HUES6 (cell line): ENCODE measurements around the gene LILRB3.
"Not testable (repeated sequence)": the region's sequence is repeated elsewhere in the genome, so short reads cannot be mapped to it uniquely, and the experiment has no call there.

Source experiments
- H3K27ac ChIP-seq: 2 replicates; pipeline ENCODE4 v1.7.0; 2013; ENCODE audit warnings: low read depth, mild to moderate bottlenecking, low read length, inconsistent platforms
- H3K27me3 ChIP-seq: 2 replicates; pipeline ENCODE4 v1.6.1; 2013; ENCODE audit warnings: low read length; ENCODE audit not compliant: control insufficient read depth, insufficient read depth
- H3K36me3 ChIP-seq: 2 replicates; pipeline ENCODE4 v1.6.1; 2013; ENCODE audit warnings: low read length; ENCODE audit not compliant: control insufficient read depth, insufficient read depth
- H3K4me1 ChIP-seq: 2 replicates; pipeline ENCODE4 v1.6.1; 2013; ENCODE audit warnings: low read length; ENCODE audit not compliant: control insufficient read depth, insufficient read depth
- H3K4me3 ChIP-seq: 2 replicates; pipeline ENCODE4 v1.5.1; 2013; ENCODE audit warnings: low read depth, low read length
- H3K9ac ChIP-seq: one replicate; pipeline ENCODE4 v1.6.1; 2013; ENCODE audit warnings: mild to moderate bottlenecking, low read length
- H3K9me3 ChIP-seq: 2 replicates; pipeline ENCODE4 v1.6.1; 2013; ENCODE audit warnings: low read depth, low read length; ENCODE audit not compliant: control insufficient read depth, insufficient read depth

Gene LILRB3

DNA sequence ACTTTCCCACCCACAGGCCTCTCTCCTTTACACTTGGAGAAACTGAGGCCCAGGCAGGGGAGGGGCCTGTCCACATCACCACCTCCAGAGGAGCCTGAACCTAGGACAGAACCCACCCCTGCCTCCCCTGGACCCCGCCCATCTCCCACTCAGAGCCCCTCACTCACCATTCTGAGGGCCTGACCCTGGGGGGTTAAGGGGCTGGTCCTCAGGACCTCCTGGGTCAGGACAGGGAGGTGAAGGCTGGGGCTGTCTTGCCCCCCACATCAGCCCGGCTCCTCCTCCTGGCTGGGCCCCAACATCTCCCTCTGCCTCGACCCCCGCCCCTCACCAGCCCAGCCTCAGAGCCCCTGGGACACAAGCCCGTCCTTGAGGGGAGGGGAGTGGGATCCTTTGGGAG, 3.1 kb downstream of the LILRB3 start:
- not testable (repeated sequence) for H3K4me1 ChIP-seq, H3K9ac ChIP-seq, H3K9me3 ChIP-seq, H3K27me3 ChIP-seq, H3K4me3 ChIP-seq, H3K36me3 ChIP-seq, H3K27ac ChIP-seq

GRCh38 chr19:54218960-54219661, 3.7 kb downstream of the LILRB3 start:
- H3K9me3 ChIP-seq: peaks cover 2% of the 10 kb centered on the region; the same call in 1 of the 2 replicates
- no peaks in the 10 kb centered on the region for H3K36me3 ChIP-seq
- peaks cover 6% of the 10 kb centered on the region; the same call in 1 of the 2 replicates for H3K4me1 ChIP-seq
- no peak overlapping the region for H3K9ac ChIP-seq
- H3K27me3 ChIP-seq: no peaks in the 10 kb centered on the region; the same call in 1 of the 2 replicates
- no peak overlapping the region for H3K27ac ChIP-seq
- no peak overlapping the region for H3K4me3 ChIP-seq

DNA sequence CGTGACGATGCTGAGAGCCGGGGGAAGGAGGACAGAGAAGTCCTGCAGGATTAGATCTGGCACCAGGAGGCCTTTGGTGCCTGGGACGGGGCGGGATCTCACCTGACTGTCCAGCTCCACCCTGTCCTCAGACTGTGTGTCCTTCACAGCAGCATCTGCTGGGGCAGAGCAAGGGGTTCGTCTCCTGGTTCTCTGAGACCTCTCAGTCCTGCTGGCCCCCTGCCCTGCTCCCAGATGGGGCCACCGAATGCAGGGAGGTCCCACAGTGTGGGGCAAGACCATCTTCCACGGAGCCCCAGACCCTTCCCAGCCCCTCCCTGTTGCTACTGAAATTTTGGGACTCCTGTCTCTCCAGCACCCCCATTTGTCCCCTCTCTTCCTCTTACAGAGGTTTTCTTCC, 4.5 kb downstream of the LILRB3 start:
- Histone ChIP-seq H3K4me1 (peaks cover 6% of the 10 kb centered on the region; the same call in 1 of the 2 replicates), H3K9me3 (peaks cover 2% of the 10 kb centered on the region; the same call in 1 of the 2 replicates), H3K36me3 (no peaks in the 10 kb centered on the region), H3K9ac (no peak overlapping the region), H3K4me3 (no peak overlapping the region), H3K27me3 (no peaks in the 10 kb centered on the region; the same call in 1 of the 2 replicates), H3K27ac (no peak overlapping the region)

DNA sequence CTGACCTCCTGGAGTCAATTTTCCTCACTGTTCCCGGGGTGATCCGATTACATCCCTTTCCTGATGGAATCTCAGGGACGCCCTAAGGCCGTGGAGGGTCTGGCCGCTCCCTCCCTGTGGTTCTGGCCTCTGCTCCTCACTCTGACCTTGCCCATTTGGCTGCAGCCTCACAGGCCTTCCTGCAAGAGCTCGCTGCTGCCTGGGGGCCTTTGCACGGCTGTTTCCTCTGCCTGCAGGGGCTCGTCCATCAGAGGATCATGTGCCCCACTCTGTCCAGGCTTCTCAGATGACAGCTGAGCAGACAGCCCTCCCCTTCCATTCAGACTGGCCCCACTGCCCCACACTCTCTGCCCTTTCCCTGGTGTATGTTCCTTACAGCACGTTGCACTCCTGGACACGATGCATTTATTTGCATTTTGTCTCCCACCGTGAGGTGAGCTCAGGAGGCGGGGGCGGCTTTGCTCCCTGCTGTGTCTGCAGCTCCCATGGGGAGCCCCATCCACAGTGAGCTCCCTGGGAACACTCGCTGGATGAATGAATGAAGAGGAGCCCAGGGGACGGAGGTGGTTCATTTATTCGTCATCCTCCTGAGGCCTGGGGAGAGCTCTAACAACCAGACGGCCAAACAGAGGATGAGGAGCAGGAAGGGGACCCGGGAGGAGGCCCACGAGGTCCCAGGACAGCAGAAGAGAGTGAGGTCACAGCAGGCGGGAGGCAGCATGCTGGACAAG, 5.1 kb downstream of the LILRB3 start:
- not testable (repeated sequence) for H3K36me3 ChIP-seq, H3K27ac ChIP-seq, H3K9me3 ChIP-seq, H3K4me3 ChIP-seq, H3K9ac ChIP-seq, H3K4me1 ChIP-seq, H3K27me3 ChIP-seq

DNA sequence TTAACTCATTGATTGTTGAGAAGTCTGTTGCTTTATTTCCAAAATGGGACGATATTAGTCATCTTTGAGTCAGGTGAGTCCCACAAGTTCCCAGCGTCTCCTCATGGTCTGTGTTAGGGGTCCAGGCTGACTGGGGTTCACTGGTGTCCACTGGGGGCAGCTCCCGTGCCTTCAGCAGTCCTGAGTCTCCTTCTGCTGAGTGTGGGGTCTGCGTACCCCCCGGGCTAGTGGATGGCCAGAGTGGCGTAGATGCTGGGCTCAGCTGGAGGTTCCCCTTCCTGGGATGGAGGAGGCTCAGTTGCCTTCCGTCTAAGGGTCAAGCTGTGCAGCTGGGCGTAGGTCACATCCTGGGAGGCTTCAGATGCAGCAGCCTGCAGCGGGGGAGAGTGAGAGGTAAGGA, 5.9 kb downstream of the LILRB3 start:
- Histone ChIP-seq H3K27ac (no peak overlapping the region), H3K9ac (no peak overlapping the region), H3K4me1 (peaks cover 6% of the 10 kb centered on the region; the same call in 1 of the 2 replicates), H3K4me3 (no peak overlapping the region), H3K9me3 (peaks cover 2% of the 10 kb centered on the region; the same call in 1 of the 2 replicates), H3K36me3 (no peaks in the 10 kb centered on the region), H3K27me3 (no peaks in the 10 kb centered on the region)

DNA sequence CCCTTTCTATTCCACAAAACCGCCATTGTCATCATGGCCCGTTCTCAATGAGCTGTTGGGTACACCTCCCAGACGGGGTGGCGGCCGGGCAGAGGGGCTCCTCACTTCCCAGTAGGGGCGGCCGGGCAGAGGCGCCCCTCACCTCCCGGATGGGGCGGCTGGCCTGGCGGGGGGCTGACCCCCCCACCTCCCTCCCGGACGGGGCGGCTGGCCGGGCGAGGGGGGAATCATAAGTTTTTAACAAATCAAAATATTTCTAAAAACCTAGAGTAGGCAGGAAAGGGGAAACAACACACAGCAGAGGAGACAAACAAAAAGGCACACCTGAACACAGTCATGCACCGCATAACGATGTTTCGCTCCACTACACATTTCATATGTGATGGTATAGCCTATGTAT, 8.1 kb downstream of the LILRB3 start:
- H3K4me3 ChIP-seq, H3K4me1 ChIP-seq, H3K9me3 ChIP-seq, H3K9ac ChIP-seq, H3K27ac ChIP-seq, H3K27me3 ChIP-seq, H3K36me3 ChIP-seq: not testable (repeated sequence)

GRCh38 chr19:54214217-54214616, 8.6 kb downstream of the LILRB3 start:
- not testable (repeated sequence) for H3K27me3 ChIP-seq, H3K36me3 ChIP-seq, H3K9me3 ChIP-seq, H3K9ac ChIP-seq, H3K4me3 ChIP-seq, H3K27ac ChIP-seq, H3K4me1 ChIP-seq

DNA sequence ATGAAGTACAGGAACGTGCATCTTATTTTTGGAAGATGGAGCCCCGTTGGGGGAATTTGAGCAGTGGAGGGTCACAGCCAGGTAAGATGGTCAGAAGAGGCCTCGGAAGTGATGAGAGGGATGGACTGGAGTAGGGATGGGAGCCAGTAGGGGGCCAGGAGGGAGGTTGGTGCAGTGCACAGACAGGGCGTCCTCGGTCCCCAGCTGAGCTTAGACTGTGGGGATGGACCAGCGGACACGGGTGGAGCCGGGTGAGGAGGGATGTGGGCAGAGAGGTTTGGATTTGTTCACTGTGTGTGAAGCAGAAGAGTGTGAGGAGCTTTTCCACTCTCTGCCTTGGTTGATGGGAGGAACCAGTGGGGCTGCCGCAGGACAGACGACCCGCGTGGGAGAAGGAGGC, 11.6 kb downstream of the LILRB3 start:
- no peak overlapping the region for H3K27ac ChIP-seq
- no peaks in the 10 kb centered on the region for H3K27me3 ChIP-seq
- peaks cover 28% of the 10 kb centered on the region for H3K36me3 ChIP-seq
- no peak overlapping the region for H3K4me3 ChIP-seq
- peaks cover 14% of the 10 kb centered on the region; the same call in 1 of the 2 replicates for H3K4me1 ChIP-seq
- no peak overlapping the region for H3K9ac ChIP-seq
- peaks cover 2% of the 10 kb centered on the region; the same call in 1 of the 2 replicates for H3K9me3 ChIP-seq

GRCh38 chr19:54209811-54210494, 12.9 kb downstream of the LILRB3 start:
- peaks cover 41% of the 10 kb centered on the region for H3K36me3 ChIP-seq
- H3K9me3 ChIP-seq: peaks cover 2% of the 10 kb centered on the region; the same call in 1 of the 2 replicates
- H3K9ac ChIP-seq: no peak overlapping the region
- H3K4me3 ChIP-seq: no peak overlapping the region
- H3K27me3 ChIP-seq: no peaks in the 10 kb centered on the region
- H3K4me1 ChIP-seq: peaks cover 14% of the 10 kb centered on the region; the same call in 1 of the 2 replicates
- H3K27ac ChIP-seq: no peak overlapping the region

DNA sequence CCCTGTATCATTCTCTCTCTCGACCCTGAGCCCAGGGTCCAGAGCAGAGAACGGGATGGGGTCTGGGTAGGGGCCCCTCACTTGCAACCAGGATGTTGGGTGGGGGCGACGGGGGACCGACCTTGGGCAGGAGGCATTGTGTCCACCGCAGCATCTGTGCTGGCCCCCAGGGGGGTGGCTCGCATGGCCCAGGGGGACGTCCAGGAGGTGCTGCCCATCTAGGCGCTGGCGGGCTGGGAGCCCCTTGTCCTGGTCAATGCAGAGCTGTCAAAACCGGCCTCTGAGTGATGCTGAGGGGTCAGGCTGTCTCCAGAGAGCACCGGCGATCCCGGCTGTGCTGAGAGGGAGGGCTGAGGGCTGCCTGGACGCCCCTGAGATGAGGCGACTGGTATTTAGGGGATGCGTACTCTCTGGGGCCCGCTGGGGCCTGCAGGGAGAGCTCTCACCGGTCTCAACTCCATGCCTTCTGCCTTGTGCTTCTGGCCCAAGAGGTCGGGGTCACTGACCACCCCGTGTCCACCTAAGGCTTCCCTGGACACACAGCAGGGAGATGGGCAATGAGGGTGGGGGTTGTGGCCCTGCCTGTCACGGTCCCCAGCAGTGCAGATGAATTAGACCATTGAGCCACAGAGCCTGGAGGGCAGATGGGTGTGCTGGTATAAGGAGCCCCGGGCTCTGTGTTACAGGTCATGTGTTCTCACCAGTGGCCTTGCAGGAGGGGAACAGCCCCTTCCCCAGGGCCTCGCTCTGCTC, 13.6 kb downstream of the LILRB3 start:
- Histone ChIP-seq H3K4me1 (peaks cover 17% of the 10 kb centered on the region), H3K9me3 (no peaks in the 10 kb centered on the region), H3K27me3 (no peaks in the 10 kb centered on the region), H3K27ac (no peak overlapping the region), H3K36me3 (peaks cover 48% of the 10 kb centered on the region), H3K4me3 (no peak overlapping the region), H3K9ac (no peak overlapping the region)
